Lower lobe of right lung (tissue), 2 donors: ENCODE results near the gene SND1. TPM values are rescaled to one million over a fixed set of nuclear protein-coding genes. Genes with fewer than 3 reads are reported as not detected.

ENCODE experiments used
- ATAC-seq, 2 donors: fragments of 200-7000 bp; cut with Tn5 transposase; one replicate each; pipeline ENCODE4 v1.9.1; 2020 to 2022; ENCODE audit warnings: mild to moderate bottlenecking in 2 of 2, moderate library complexity in 2 of 2
- DNase-seq: peaks from one replicate; pipeline ENCODE4 v3.0.0-alpha.2; 2020
- H3K27ac ChIP-seq: fragments of 200-600 bp; one replicate; pipeline ENCODE4 v1.8.0; 2022
- H3K27me3 ChIP-seq: fragments of 200-600 bp; one replicate; pipeline ENCODE4 v1.8.0; 2022; ENCODE audit warnings: low read depth
- H3K36me3 ChIP-seq: fragments of 200-600 bp; one replicate; pipeline ENCODE4 v1.8.0; 2022; ENCODE audit warnings: mild to moderate bottlenecking
- H3K4me1 ChIP-seq: fragments of 200-600 bp; one replicate; pipeline ENCODE4 v1.8.0; 2022
- H3K4me3 ChIP-seq: fragments of 200-600 bp; one replicate; pipeline ENCODE4 v1.8.0; 2022; ENCODE audit warnings: mild to moderate bottlenecking
- H3K9me3 ChIP-seq: fragments of 200-600 bp; one replicate; pipeline ENCODE4 v1.8.0; 2022
- intact Hi-C: fragments of 100-400 bp; cut with DNase I; formaldehyde crosslinking; loops from one replicate; pipeline ENCODE4 v1.11.0; 2022
- total RNA-seq: library from RNA; stranded (reverse); fragmentation: NEBNext Ultra II Directional; extraction: Animal tissue kit (Norgen Biotek cat#: 25700); gene quantifications from one replicate; pipeline ENCODE4 v1.2.1, GENCODE V29; 2021
- TF ChIP-seq, protein P1 (sequence below): fragments of 200-600 bp; IDR thresholded peaks from one replicate; pipeline ENCODE4 v1.8.0; 2022; ENCODE audit warnings: antibody characterized with exemption, mild to moderate bottlenecking
- donor health status: DM: no; HTN: yes; CAD: no; lungs with severe emphysema.

The SND1 gene
- total RNA-seq, 1 donor from 2014 or later = 142 TPM

DNA sequence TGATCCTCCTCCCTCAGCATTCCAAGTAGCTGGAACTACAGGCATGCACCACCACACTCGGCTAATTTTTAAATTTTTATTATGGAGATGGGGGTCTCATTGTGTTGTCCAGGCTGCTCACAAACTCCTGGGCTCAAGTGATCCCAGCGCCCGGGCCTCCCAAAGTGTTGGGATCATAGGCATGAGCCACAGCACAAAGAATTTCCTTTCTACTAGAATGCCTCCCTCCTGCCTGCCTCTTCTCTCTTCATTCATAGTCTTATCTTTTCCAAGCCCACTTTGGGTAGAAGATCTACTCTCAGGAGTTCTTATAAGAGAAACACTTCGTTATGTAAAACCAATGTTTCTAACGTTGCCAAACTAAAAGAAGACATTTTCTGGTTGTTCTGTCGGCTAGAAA is 235.1 kb downstream of the SND1 start:
- no peak for DNase-seq
- no peak overlapping the region for H3K4me3 ChIP-seq
- no peaks in the 10 kb centered on the region for H3K27me3 ChIP-seq
- peaks cover 23% of the 10 kb centered on the region for H3K36me3 ChIP-seq
- H3K27ac ChIP-seq = no peak overlapping the region
- TF ChIP-seq, protein P1, sequence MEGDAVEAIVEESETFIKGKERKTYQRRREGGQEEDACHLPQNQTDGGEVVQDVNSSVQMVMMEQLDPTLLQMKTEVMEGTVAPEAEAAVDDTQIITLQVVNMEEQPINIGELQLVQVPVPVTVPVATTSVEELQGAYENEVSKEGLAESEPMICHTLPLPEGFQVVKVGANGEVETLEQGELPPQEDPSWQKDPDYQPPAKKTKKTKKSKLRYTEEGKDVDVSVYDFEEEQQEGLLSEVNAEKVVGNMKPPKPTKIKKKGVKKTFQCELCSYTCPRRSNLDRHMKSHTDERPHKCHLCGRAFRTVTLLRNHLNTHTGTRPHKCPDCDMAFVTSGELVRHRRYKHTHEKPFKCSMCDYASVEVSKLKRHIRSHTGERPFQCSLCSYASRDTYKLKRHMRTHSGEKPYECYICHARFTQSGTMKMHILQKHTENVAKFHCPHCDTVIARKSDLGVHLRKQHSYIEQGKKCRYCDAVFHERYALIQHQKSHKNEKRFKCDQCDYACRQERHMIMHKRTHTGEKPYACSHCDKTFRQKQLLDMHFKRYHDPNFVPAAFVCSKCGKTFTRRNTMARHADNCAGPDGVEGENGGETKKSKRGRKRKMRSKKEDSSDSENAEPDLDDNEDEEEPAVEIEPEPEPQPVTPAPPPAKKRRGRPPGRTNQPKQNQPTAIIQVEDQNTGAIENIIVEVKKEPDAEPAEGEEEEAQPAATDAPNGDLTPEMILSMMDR = no peak
- intact Hi-C loops = no loop called here
- no peaks in the 10 kb centered on the region for H3K9me3 ChIP-seq
- ATAC-seq = no peak
- H3K4me1 ChIP-seq = peaks cover 12% of the 10 kb centered on the region

DNA sequence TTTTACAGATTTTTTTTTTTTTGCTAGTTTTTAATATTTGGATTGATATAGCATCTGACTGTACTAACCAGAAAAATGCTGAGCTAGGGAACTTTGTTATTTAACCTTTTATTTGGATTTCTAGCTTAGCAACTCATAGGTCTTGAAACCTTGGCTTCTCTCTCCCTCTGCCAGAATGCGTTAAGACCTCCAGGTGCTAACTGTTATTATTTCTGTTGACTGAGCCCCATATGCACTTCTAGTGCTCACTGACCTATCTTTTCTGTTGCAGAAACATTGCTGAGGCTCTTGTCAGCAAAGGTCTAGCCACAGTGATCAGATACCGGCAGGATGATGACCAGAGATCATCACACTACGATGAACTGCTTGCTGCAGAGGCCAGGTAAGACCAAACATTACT is 235.6 kb downstream of the SND1 start:
- TF ChIP-seq, protein P1 = no peak
- H3K4me3 ChIP-seq = no peak overlapping the region
- H3K36me3 ChIP-seq = peaks cover 26% of the 10 kb centered on the region
- DNase-seq (no peak), ATAC-seq (no peak)
- no peak overlapping the region for H3K27ac ChIP-seq
- intact Hi-C loops = no loop called here
- no peaks in the 10 kb centered on the region for H3K27me3 ChIP-seq
- H3K4me1 ChIP-seq = peaks cover 12% of the 10 kb centered on the region
- H3K9me3 ChIP-seq = no peaks in the 10 kb centered on the region

DNA sequence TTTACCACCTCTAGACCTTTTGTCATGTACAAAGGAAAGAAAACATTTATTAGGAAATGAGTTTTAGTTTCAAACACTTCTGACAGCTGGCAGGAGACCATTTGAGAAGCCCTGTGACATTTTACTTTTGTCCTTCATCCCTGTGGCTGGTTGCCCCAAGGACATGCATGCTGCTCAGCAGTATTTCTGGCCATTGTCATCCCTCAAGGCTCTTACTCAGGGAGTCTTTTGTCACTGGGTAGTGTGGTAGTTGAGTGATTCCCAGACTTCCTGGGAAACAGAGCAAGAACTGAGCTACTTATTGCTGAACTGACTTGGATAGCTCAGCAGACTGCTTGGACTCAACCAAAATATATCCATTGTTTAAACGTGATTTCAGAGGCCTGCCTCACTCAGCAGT is 236.4 kb downstream of the SND1 start:
- no peak overlapping the region for H3K4me3 ChIP-seq
- TF ChIP-seq, protein P1 = no peak
- ATAC-seq (no peak), DNase-seq (no peak)
- no peaks in the 10 kb centered on the region for H3K9me3 ChIP-seq
- peaks cover 26% of the 10 kb centered on the region for H3K36me3 ChIP-seq
- no peaks in the 10 kb centered on the region for H3K27me3 ChIP-seq
- intact Hi-C loops = no loop called here
- H3K27ac ChIP-seq = no peak overlapping the region
- peaks cover 9% of the 10 kb centered on the region for H3K4me1 ChIP-seq

DNA sequence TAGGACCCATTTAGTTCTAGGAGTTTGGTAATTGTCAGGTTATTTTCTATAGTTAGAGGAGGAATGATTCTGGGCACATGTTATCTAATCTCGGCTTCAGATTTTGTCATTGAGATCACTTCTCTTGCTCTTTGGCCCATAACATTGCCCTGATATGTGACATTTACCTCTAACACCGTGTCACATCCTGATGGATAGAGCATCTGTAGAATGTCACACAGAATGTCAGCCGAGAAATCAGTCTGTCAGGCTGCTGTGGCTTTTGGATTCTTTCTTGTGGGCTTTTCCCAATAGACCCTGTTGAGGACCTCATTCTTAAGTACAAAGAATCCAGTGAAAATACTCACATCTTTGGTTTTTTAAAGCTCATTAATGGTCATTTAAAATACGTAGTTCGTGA is 236.8 kb downstream of the SND1 start:
- H3K4me1 ChIP-seq = peaks cover 9% of the 10 kb centered on the region
- H3K36me3 ChIP-seq = peaks cover 26% of the 10 kb centered on the region
- no peak overlapping the region for H3K27ac ChIP-seq
- intact Hi-C loops = no loop called here
- no peaks in the 10 kb centered on the region for H3K27me3 ChIP-seq
- no peak overlapping the region for H3K4me3 ChIP-seq
- no peaks in the 10 kb centered on the region for H3K9me3 ChIP-seq
- no peak for DNase-seq
- ATAC-seq = no peak
- TF ChIP-seq, protein P1 = no peak

DNA sequence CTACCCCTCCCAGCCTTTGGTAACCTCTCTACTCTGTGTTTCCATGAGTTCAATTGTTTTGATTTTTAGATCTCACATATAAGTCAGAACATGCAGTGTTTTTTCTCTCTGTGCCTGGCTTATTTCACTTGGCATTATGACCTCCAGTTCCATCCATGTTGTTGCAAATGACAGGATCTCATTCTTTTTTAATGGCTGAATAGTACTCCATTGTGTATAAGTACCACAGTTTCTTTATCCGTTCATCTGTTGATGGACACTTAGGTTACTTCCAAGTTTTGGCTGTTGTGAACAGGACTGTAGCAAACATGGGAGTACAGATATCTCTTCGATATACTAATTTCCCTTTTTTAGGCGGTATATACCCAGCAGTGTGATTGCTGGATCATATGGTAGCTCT is 237.7 kb downstream of the SND1 start:
- TF ChIP-seq, protein P1 = no peak

DNA sequence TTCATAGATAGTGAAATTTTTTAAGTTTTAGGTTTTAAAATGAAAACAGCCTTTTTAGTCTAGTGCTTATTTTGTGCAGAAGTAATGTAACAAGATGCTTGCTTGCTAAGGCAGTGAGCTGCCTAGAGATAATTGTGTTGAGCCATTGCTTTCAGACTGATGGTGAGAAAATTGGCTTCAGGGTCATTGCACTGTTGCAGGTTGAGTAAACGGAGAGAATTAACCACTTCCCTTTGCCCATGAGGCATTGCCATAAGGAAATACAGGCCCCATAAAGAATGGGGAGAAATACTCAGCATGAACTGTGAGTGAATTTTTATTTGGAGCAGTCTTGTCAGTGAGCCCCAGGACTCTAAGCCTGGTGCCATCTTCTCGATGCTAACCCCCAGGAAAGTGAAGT is 238.7 kb downstream of the SND1 start:
- H3K27ac ChIP-seq = no peak overlapping the region
- peaks cover 9% of the 10 kb centered on the region for H3K4me1 ChIP-seq
- intact Hi-C loops = no loop called here
- H3K9me3 ChIP-seq = no peaks in the 10 kb centered on the region
- no peak for ATAC-seq
- peaks cover 26% of the 10 kb centered on the region for H3K36me3 ChIP-seq
- no peaks in the 10 kb centered on the region for H3K27me3 ChIP-seq
- TF ChIP-seq, protein P1 = no peak
- no peak overlapping the region for H3K4me3 ChIP-seq
- DNase-seq = no peak

More for the DNA sequence above, 237.7 kb downstream of the SND1 start:
- DNase-seq = no peak
- H3K27ac ChIP-seq = no peak overlapping the region
- no peaks in the 10 kb centered on the region for H3K9me3 ChIP-seq
- intact Hi-C loops = no loop called here
- H3K36me3 ChIP-seq = peaks cover 26% of the 10 kb centered on the region
- no peaks in the 10 kb centered on the region for H3K27me3 ChIP-seq
- no peak overlapping the region for H3K4me3 ChIP-seq
- peaks cover 9% of the 10 kb centered on the region for H3K4me1 ChIP-seq
- no peak for ATAC-seq
